ENCODE data around the gene FIBIN. TPM values are rescaled to one million over a fixed set of nuclear protein-coding genes. Genes with fewer than 3 reads are reported as not detected.

The FIBIN gene
- total and polyA plus RNA-seq, 2 experiments from 2014 or later = 0.21 to 0.66 TPM

- Mint-ChIP-seq H3K4me1 (peaks cover 15% of the 10 kb centered on the region), H3K27ac (no peak overlapping the region), H3K36me3 (ENCODE audit: low read depth) (no peaks in the 10 kb centered on the region), H3K27me3 (ENCODE audit: insufficient read depth, low read depth, poor library complexity) (no peaks in the 10 kb centered on the region), H3K4me3 (no peak overlapping the region), H3K9me3 (no peaks in the 10 kb centered on the region)
- Histone ChIP-seq H3K27me3 (ENCODE audit: insufficient read depth) (no peaks in the 10 kb centered on the region), H3K4me1 (ENCODE audit: insufficient read depth) (peaks cover 24% of the 10 kb centered on the region; the same call in 1 of the 2 replicates), H3K27ac (ENCODE audit: low read depth) (no peak overlapping the region), H2AFZ (no peak overlapping the region), H3K9me2 (ENCODE audit: insufficient read depth) (no peaks in the 10 kb centered on the region; the same call in 1 of the 2 replicates), H3K4me3 (no peak overlapping the region), H3K36me3 (ENCODE audit: insufficient read depth) (no peaks in the 10 kb centered on the region), H3K79me2 (replicated peaks; ENCODE audit: insufficient read depth) (no peaks in the 10 kb centered on the region), H3F3A (replicated peaks; ENCODE audit: low read depth) (no peaks in the 10 kb centered on the region), H3K4me2 (no peak overlapping the region), H4K20me1 (replicated peaks; ENCODE audit: insufficient read depth) (no peaks in the 10 kb centered on the region)
- DNase-seq (ENCODE audit: low spot score) (no peak), ATAC-seq (no peak)
- TF ChIP-seq NANOG (IDR thresholded peaks at IDR 0.05; ENCODE audit: borderline replicate concordance) (no peak), EZH2phosphoT487 (IDR thresholded peaks at IDR 0.05; ENCODE audit: unreplicated experiment) (no peak), ZNF331 (CRISPR knock-in tag; IDR thresholded peaks at IDR 0.05; ENCODE audit: low read depth) (no peak), ZNF114 (CRISPR knock-in tag; IDR thresholded peaks at IDR 0.05) (no peak), CREB1 (CRISPR knock-in tag; IDR thresholded peaks at IDR 0.05; ENCODE audit: low read depth) (no peak), POLR2AphosphoS5 (IDR thresholded peaks at IDR 0.05; ENCODE audit: low read depth) (no peak), EZH2 (IDR thresholded peaks at IDR 0.05; ENCODE audit: low read depth, unreplicated experiment) (no peak), CTCF (conservative IDR thresholded peaks at IDR 0.05; ENCODE audit: low read depth in 2 of 2) (no peak), REST (IDR thresholded peaks at IDR 0.05; ENCODE audit: unreplicated experiment) (no peak)
These were observed 45.0 kb upstream of the FIBIN start for GRCh38 chr11:26948881-26949280.

GRCh38 chr11:26949846-26950245, 44.1 kb upstream of the FIBIN start:
- H3K9me3 Mint-ChIP-seq = no peaks in the 10 kb centered on the region
- H3K4me3 ChIP-seq = no peak overlapping the region
- H3F3A ChIP-seq (replicated peaks; ENCODE audit: low read depth) = no peaks in the 10 kb centered on the region
- H3K4me1 ChIP-seq (ENCODE audit: insufficient read depth) = peaks cover 24% of the 10 kb centered on the region; the same call in 1 of the 2 replicates
- no peaks in the 10 kb centered on the region for H4K20me1 ChIP-seq (replicated peaks; ENCODE audit: insufficient read depth)
- no peak overlapping the region for H3K27ac ChIP-seq (ENCODE audit: low read depth)
- no peaks in the 10 kb centered on the region for H3K36me3 ChIP-seq (ENCODE audit: insufficient read depth)
- H3K27me3 ChIP-seq (ENCODE audit: insufficient read depth) = no peaks in the 10 kb centered on the region
- peaks cover 15% of the 10 kb centered on the region for H3K4me1 Mint-ChIP-seq
- no peaks in the 10 kb centered on the region for H3K27me3 Mint-ChIP-seq (ENCODE audit: insufficient read depth, low read depth, poor library complexity)
- no peaks in the 10 kb centered on the region; the same call in 1 of the 2 replicates for H3K9me2 ChIP-seq (ENCODE audit: insufficient read depth)
- no peak for DNase-seq (ENCODE audit: low spot score)
- no peaks in the 10 kb centered on the region for H3K36me3 Mint-ChIP-seq (ENCODE audit: low read depth)
- H2AFZ ChIP-seq = no peak overlapping the region
- H3K27ac Mint-ChIP-seq = 0 out of 2 replicates have a peak overlapping the region, but pooled peaks have one; percentile 28
- no peak for ATAC-seq
- H3K79me2 ChIP-seq (replicated peaks; ENCODE audit: insufficient read depth) = no peaks in the 10 kb centered on the region
- H3K4me2 ChIP-seq = no peak overlapping the region
- H3K4me3 Mint-ChIP-seq = no peak overlapping the region
- TF ChIP-seq EZH2phosphoT487 (IDR thresholded peaks at IDR 0.05; ENCODE audit: unreplicated experiment) = no peak
- TF ChIP-seq ZNF114 (CRISPR knock-in tag; IDR thresholded peaks at IDR 0.05) = no peak
- no peak for TF ChIP-seq CREB1 (CRISPR knock-in tag; IDR thresholded peaks at IDR 0.05; ENCODE audit: low read depth)
- TF ChIP-seq JUNB (IDR thresholded peaks at IDR 0.05; ENCODE audit: unreplicated experiment) = no peak
- no peak for TF ChIP-seq POLR2AphosphoS5 (IDR thresholded peaks at IDR 0.05; ENCODE audit: low read depth)
- TF ChIP-seq REST (IDR thresholded peaks at IDR 0.05; ENCODE audit: unreplicated experiment) = no peak
- TF ChIP-seq ZNF331 (CRISPR knock-in tag; IDR thresholded peaks at IDR 0.05; ENCODE audit: low read depth) = no peak
- TF ChIP-seq STAT1 (IDR thresholded peaks at IDR 0.05; ENCODE audit: unreplicated experiment) = no peak
- TF ChIP-seq ETS1 (IDR thresholded peaks at IDR 0.05) = no peak
- TF ChIP-seq NANOG (IDR thresholded peaks at IDR 0.05; ENCODE audit: borderline replicate concordance) = no peak
- no peak for TF ChIP-seq EZH2 (IDR thresholded peaks at IDR 0.05; ENCODE audit: low read depth, unreplicated experiment)
